Urinary bladder (tissue), 4 donors: Measurements from ENCODE around the gene INTS15. TPM values are rescaled to one million over a fixed set of nuclear protein-coding genes. Genes with fewer than 3 reads are reported as not detected.

Source experiments
- DNase-seq: peaks from one replicate; pipeline ENCODE4 v3.0.0-alpha.2; 2015; ENCODE audit errors: extremely low spot score
- H3K27ac ChIP-seq: one replicate; pipeline ENCODE4 v1.5.1; 2013; ENCODE audit warnings: low read depth, mild to moderate bottlenecking, moderate library complexity
- H3K36me3 ChIP-seq: one replicate; pipeline ENCODE4 v1.6.1; 2013; ENCODE audit warnings: mild to moderate bottlenecking, moderate library complexity; ENCODE audit not compliant: insufficient read depth
- H3K4me1 ChIP-seq: one replicate; pipeline ENCODE4 v1.6.1; 2013; ENCODE audit warnings: mild to moderate bottlenecking, moderate library complexity; ENCODE audit not compliant: insufficient read depth
- H3K4me3 ChIP-seq: one replicate; pipeline ENCODE4 v1.5.1; 2013; ENCODE audit warnings: low read depth, low read length
- WGBS: extraction: QIAGEN DNeasy Blood & Tissue Kit; methylation state at CpG from one replicate; pipeline ENCODE4 v1.1.7; 2013; 5-methylcytosine and 5-hydroxymethylcytosine counted together
- polyA plus RNA-seq: library from polyadenylated mRNA; stranded (reverse); fragments of 200-250 nt; gene quantifications from one replicate; pipeline ENCODE4 v1.2.3, GENCODE V29; 2013
- total RNA-seq: library from RNA; depleted of rRNA; stranded (reverse); fragments of >200 nt; gene quantifications from one replicate; pipeline ENCODE4 v1.2.3, GENCODE V29; 2014
- donor health status: healthy with polysubstance abuse.
- donor health status: healthy.

The INTS15 gene
- total and polyA plus RNA-seq, 2 donors, result 11.6 to 24.6 TPM

GRCh38 chr7:6655636-6656385 is 66.0 kb downstream of the INTS15 start:
- peaks cover 18% of the 10 kb centered on the region for H3K36me3 ChIP-seq
- DNase-seq, result no peak

GRCh38 chr7:6656413-6656812 is 66.6 kb downstream of the INTS15 start:
- 94% methylated on average over 9 of the region's 9 CpGs for WGBS
- DNase-seq, result no peak
- peaks cover 18% of the 10 kb centered on the region for H3K36me3 ChIP-seq
- H3K4me1 ChIP-seq, result no peaks in the 10 kb centered on the region
- no peak overlapping the region for H3K4me3 ChIP-seq
- H3K27ac ChIP-seq, result no peak overlapping the region

More at GRCh38 chr7:6655636-6656385, 66.0 kb downstream of the INTS15 start:
- Histone ChIP-seq H3K27ac (no peak overlapping the region), H3K4me3 (no peak overlapping the region), H3K4me1 (no peaks in the 10 kb centered on the region)
- WGBS, result 93% methylated on average over 17 of the region's 17 CpGs

Other genes starting within 250 kb of the INTS15 start
- 25.7 TPM for gene FAM220A, start 241.1 kb upstream of the INTS15 start, total RNA-seq
- 26.9 TPM for gene FAM220A, start 241.1 kb upstream of the INTS15 start, polyA plus RNA-seq
- gene RAC1, start 215.5 kb upstream of the INTS15 start, total RNA-seq, result 54.8 TPM
- 205 TPM for gene RAC1, start 215.5 kb upstream of the INTS15 start, polyA plus RNA-seq
- gene DAGLB, start 142.1 kb upstream of the INTS15 start, total RNA-seq, result 10.3 TPM
- gene DAGLB, start 142.1 kb upstream of the INTS15 start, polyA plus RNA-seq, result 8.1 TPM
- gene KDELR2, start 105.9 kb upstream of the INTS15 start, total RNA-seq, result 341 TPM
- gene KDELR2, start 105.9 kb upstream of the INTS15 start, polyA plus RNA-seq, result 85.9 TPM
- gene GRID2IP, start 38.6 kb upstream of the INTS15 start, total RNA-seq, result 0.32 TPM
- 0.13 TPM for gene GRID2IP, start 38.6 kb upstream of the INTS15 start, polyA plus RNA-seq
- 52.0 TPM for gene ZDHHC4, start 12.6 kb upstream of the INTS15 start, total RNA-seq
- 54.6 TPM for gene ZDHHC4, start 12.6 kb upstream of the INTS15 start, polyA plus RNA-seq
- 6.6 TPM for gene ZNF853, start 25.6 kb downstream of the INTS15 start, total RNA-seq
- gene ZNF853, start 25.6 kb downstream of the INTS15 start, polyA plus RNA-seq, result 13.2 TPM
- 11.6 TPM for gene ZNF316, start 47.3 kb downstream of the INTS15 start, total RNA-seq
- gene ZNF316, start 47.3 kb downstream of the INTS15 start, polyA plus RNA-seq, result 20.5 TPM
- gene ZNF12, start 116.9 kb downstream of the INTS15 start, total RNA-seq, result 48.9 TPM
- 12.8 TPM for gene ZNF12, start 116.9 kb downstream of the INTS15 start, polyA plus RNA-seq
- gene RSPH10B2, start 164.1 kb downstream of the INTS15 start, total RNA-seq, result 0.53 TPM
- not detected for gene RSPH10B2, start 164.1 kb downstream of the INTS15 start, polyA plus RNA-seq
- 147 TPM for gene CCZ1B, start 236.3 kb downstream of the INTS15 start, total RNA-seq
- gene CCZ1B, start 236.3 kb downstream of the INTS15 start, polyA plus RNA-seq, result 21.1 TPM